Effector memory CD8-positive, alpha-beta T cell (primary cell): Measurements from ENCODE around the gene HDAC10.

ENCODE experiments used
- ATAC-seq: fragments of 150-1000 bp; cut with Tn5 transposase; replicated peaks from 2 replicates; pipeline ENCODE4 v1.10.0; 2021; ENCODE audit warnings: mild to moderate bottlenecking, moderate library complexity
- DNase-seq, 3 experiments: peaks; one replicate each; pipeline ENCODE4 v3.0.0; 2021
- H3K27ac Mint-ChIP-seq, 2 donors: one replicate each; pipeline ENCODE4 v1.8.0; 2022; ENCODE audit warnings: mild to moderate bottlenecking in 2 of 2, mixed read lengths in 2 of 2, moderate library complexity in 2 of 2
- H3K27me3 Mint-ChIP-seq, 2 donors: one replicate each; pipeline ENCODE4 v1.8.0; 2022; ENCODE audit warnings: mixed read lengths in 2 of 2
- H3K36me3 Mint-ChIP-seq: one replicate; pipeline ENCODE4 v1.8.0; 2022; ENCODE audit warnings: mild to moderate bottlenecking, moderate library complexity, mixed read lengths; ENCODE audit not compliant: insufficient read depth
- H3K4me1 Mint-ChIP-seq, 2 donors: one replicate each; pipeline ENCODE4 v1.8.0; 2022; ENCODE audit warnings: low read depth in 2 of 2, mixed read lengths in 2 of 2
- H3K4me3 Mint-ChIP-seq, 2 donors: one replicate each; pipeline ENCODE4 v1.8.0; 2022; ENCODE audit warnings: mild to moderate bottlenecking in 2 of 2, mixed read lengths in 2 of 2, moderate library complexity in 2 of 2
- H3K9me3 Mint-ChIP-seq, 2 donors: one replicate each; pipeline ENCODE4 v1.8.0; 2022; ENCODE audit warnings: mixed read lengths in 2 of 2

The HDAC10 gene

GRCh38 chr22:50243685-50244419 lies 7.2 kb downstream of the HDAC10 start:
- DNase-seq (no peak), ATAC-seq (no peak)
- peaks cover 25 to 46% of the 10 kb centered on the region in 2 donors for H3K4me1 Mint-ChIP-seq
- H3K27me3 Mint-ChIP-seq, result no peaks in the 10 kb centered on the region
- H3K27ac Mint-ChIP-seq, result peak overlapping the region; percentile 97 to 99
- H3K36me3 Mint-ChIP-seq, result peaks cover 48% of the 10 kb centered on the region
- H3K9me3 Mint-ChIP-seq, result no peaks in the 10 kb centered on the region
- peak overlapping the region; percentile 86 to 97 for H3K4me3 Mint-ChIP-seq

- Mint-ChIP-seq H3K27ac (peak overlapping the region in 1 of 2 donors; percentile 99), H3K4me3 (peak overlapping the region; percentile 86 to 97), H3K4me1 (peaks cover 21 to 46% of the 10 kb centered on the region in 2 donors), H3K36me3 (peaks cover 51% of the 10 kb centered on the region), H3K27me3 (no peaks in the 10 kb centered on the region), H3K9me3 (no peaks in the 10 kb centered on the region)
- DNase-seq (no peak), ATAC-seq (no peak)
Observed at GRCh38 chr22:50242406-50242949, 8.6 kb downstream of the HDAC10 start.

GRCh38 chr22:50238755-50239154 lies 12.3 kb downstream of the HDAC10 start:
- H3K27ac Mint-ChIP-seq, result no peak overlapping the region
- peaks cover 49% of the 10 kb centered on the region for H3K36me3 Mint-ChIP-seq
- peaks cover 30 to 53% of the 10 kb centered on the region in 2 donors for H3K4me1 Mint-ChIP-seq
- DNase-seq (no peak), ATAC-seq (no peak)
- no peaks in the 10 kb centered on the region for H3K9me3 Mint-ChIP-seq
- no peak overlapping the region for H3K4me3 Mint-ChIP-seq
- H3K27me3 Mint-ChIP-seq, result no peaks in the 10 kb centered on the region

- no peak for ATAC-seq
- Mint-ChIP-seq H3K36me3 (peaks cover 65% of the 10 kb centered on the region), H3K4me3 (no peak overlapping the region), H3K4me1 (peaks cover 27 to 38% of the 10 kb centered on the region in 2 donors), H3K27me3 (no peaks in the 10 kb centered on the region), H3K27ac (peak overlapping the region in 1 of 2 donors; percentile 29), H3K9me3 (no peaks in the 10 kb centered on the region)
- no peak for DNase-seq
Observed at GRCh38 chr22:50236731-50237409, 14.2 kb downstream of the HDAC10 start.

- ATAC-seq (no peak), DNase-seq (no peak)
- Mint-ChIP-seq H3K9me3 (no peaks in the 10 kb centered on the region), H3K36me3 (peaks cover 66% of the 10 kb centered on the region), H3K27me3 (no peaks in the 10 kb centered on the region), H3K4me1 (peaks cover 21 to 36% of the 10 kb centered on the region in 2 donors), H3K4me3 (no peak overlapping the region), H3K27ac (no peak overlapping the region)
Observed at GRCh38 chr22:50233223-50233622, 17.8 kb downstream of the HDAC10 start.

GRCh38 chr22:50232481-50233151 lies 18.4 kb downstream of the HDAC10 start:
- Mint-ChIP-seq H3K36me3 (peaks cover 64% of the 10 kb centered on the region), H3K9me3 (no peaks in the 10 kb centered on the region), H3K4me1 (peaks cover 21 to 31% of the 10 kb centered on the region in 2 donors), H3K27me3 (no peaks in the 10 kb centered on the region), H3K4me3 (no peak overlapping the region), H3K27ac (peak overlapping the region in 1 of 2 donors; percentile 38)
- DNase-seq (no peak), ATAC-seq (no peak)

GRCh38 chr22:50229370-50229769 lies 21.7 kb downstream of the HDAC10 start:
- peak overlapping the region in 1 of 2 donors; percentile 89 for H3K27ac Mint-ChIP-seq
- DNase-seq (no peak), ATAC-seq (no peak)
- H3K36me3 Mint-ChIP-seq, result peaks cover 81% of the 10 kb centered on the region
- H3K4me1 Mint-ChIP-seq, result peaks cover 10 to 19% of the 10 kb centered on the region in 2 donors
- H3K4me3 Mint-ChIP-seq, result no peak overlapping the region
- no peaks in the 10 kb centered on the region for H3K27me3 Mint-ChIP-seq
- H3K9me3 Mint-ChIP-seq, result no peaks in the 10 kb centered on the region

GRCh38 chr22:50228366-50228765 lies 22.7 kb downstream of the HDAC10 start:
- Mint-ChIP-seq H3K9me3 (no peaks in the 10 kb centered on the region), H3K4me3 (no peak overlapping the region), H3K4me1 (peaks cover 4 to 12% of the 10 kb centered on the region in 2 donors), H3K27me3 (no peaks in the 10 kb centered on the region), H3K27ac (peak overlapping the region; percentile 52 to 89), H3K36me3 (peaks cover 83% of the 10 kb centered on the region)
- ATAC-seq (no peak), DNase-seq (no peak)

GRCh38 chr22:50227579-50228215 lies 23.4 kb downstream of the HDAC10 start:
- peaks cover 81% of the 10 kb centered on the region for H3K36me3 Mint-ChIP-seq
- no peak for ATAC-seq
- no peak overlapping the region for H3K4me3 Mint-ChIP-seq
- H3K4me1 Mint-ChIP-seq, result peaks cover 4 to 12% of the 10 kb centered on the region in 2 donors
- DNase-seq, result no peak
- H3K27me3 Mint-ChIP-seq, result no peaks in the 10 kb centered on the region
- H3K27ac Mint-ChIP-seq, result peak overlapping the region in 1 of 2 donors; percentile 18
- H3K9me3 Mint-ChIP-seq, result no peaks in the 10 kb centered on the region

GRCh38 chr22:50226875-50227165 lies 24.2 kb downstream of the HDAC10 start:
- DNase-seq (no peak), ATAC-seq (no peak)
- no peaks in the 10 kb centered on the region for H3K27me3 Mint-ChIP-seq
- H3K27ac Mint-ChIP-seq, result no peak overlapping the region
- H3K4me3 Mint-ChIP-seq, result no peak overlapping the region
- H3K36me3 Mint-ChIP-seq, result peaks cover 77% of the 10 kb centered on the region
- H3K4me1 Mint-ChIP-seq, result peaks cover 4 to 12% of the 10 kb centered on the region in 2 donors
- no peaks in the 10 kb centered on the region for H3K9me3 Mint-ChIP-seq

GRCh38 chr22:50226063-50226874 lies 24.8 kb downstream of the HDAC10 start:
- no peak overlapping the region for H3K4me3 Mint-ChIP-seq
- no peaks in the 10 kb centered on the region for H3K9me3 Mint-ChIP-seq
- ATAC-seq, result no peak
- peak overlapping the region in 1 of 2 donors; percentile 57 for H3K27ac Mint-ChIP-seq
- no peaks in the 10 kb centered on the region for H3K27me3 Mint-ChIP-seq
- H3K36me3 Mint-ChIP-seq, result peaks cover 74% of the 10 kb centered on the region
- peaks cover 4 to 12% of the 10 kb centered on the region in 2 donors for H3K4me1 Mint-ChIP-seq
- DNase-seq, result no peak

- ATAC-seq, result no peak
- Mint-ChIP-seq H3K27ac (peak overlapping the region in 1 of 2 donors; percentile 57), H3K36me3 (peaks cover 73% of the 10 kb centered on the region), H3K9me3 (no peaks in the 10 kb centered on the region), H3K27me3 (no peaks in the 10 kb centered on the region), H3K4me3 (no peak overlapping the region), H3K4me1 (peaks cover 4 to 12% of the 10 kb centered on the region in 2 donors)
- DNase-seq, result no peak
Observed at GRCh38 chr22:50225200-50225969, 25.7 kb downstream of the HDAC10 start.
